GM21526 (cell line): ENCODE results near the gene ITGB7.

Experiments used
- ATAC-seq: cut with Tn5 transposase; IDR thresholded peaks from one replicate; pipeline ENCODE4 v1.9.1; 2021; ENCODE audit warnings: moderate library complexity; ENCODE audit not compliant: unreplicated experiment, low FRiP score

Gene ITGB7

GRCh38 chr12:53199700-53200099 is 7.4 kb downstream of the ITGB7 start:
- ATAC-seq, result no peak

GRCh38 chr12:53198486-53199110 is 8.5 kb downstream of the ITGB7 start:
- ATAC-seq, result no peak

- ATAC-seq, result no peak
Measured at GRCh38 chr12:53197011-53197640, 9.9 kb downstream of the ITGB7 start.

- ATAC-seq, result no peak
Measured at GRCh38 chr12:53196486-53196885, 10.6 kb downstream of the ITGB7 start.

- no peak for ATAC-seq
Measured at GRCh38 chr12:53195516-53196420, 11.3 kb downstream of the ITGB7 start.

GRCh38 chr12:53194973-53195372 is 12.1 kb downstream of the ITGB7 start:
- ATAC-seq, result no peak

- no peak for ATAC-seq
Measured at GRCh38 chr12:53193985-53194716, 12.9 kb downstream of the ITGB7 start.

- no peak for ATAC-seq
Measured at GRCh38 chr12:53193040-53193439, 14.0 kb downstream of the ITGB7 start.

GRCh38 chr12:53192531-53193021 is 14.5 kb downstream of the ITGB7 start:
- ATAC-seq, result no peak

- no peak for ATAC-seq
Measured at GRCh38 chr12:53191885-53192530, 15.0 kb downstream of the ITGB7 start.

GRCh38 chr12:53191096-53191884 is 15.8 kb downstream of the ITGB7 start:
- no peak for ATAC-seq

- ATAC-seq, result no peak
Measured at GRCh38 chr12:53190108-53190729, 16.8 kb downstream of the ITGB7 start.

GRCh38 chr12:53187145-53187899 is 19.7 kb downstream of the ITGB7 start:
- ATAC-seq, result no peak

GRCh38 chr12:53186745-53187144 is 20.3 kb downstream of the ITGB7 start:
- ATAC-seq, result no peak

GRCh38 chr12:53185582-53186153 is 21.4 kb downstream of the ITGB7 start:
- ATAC-seq, result no peak

GRCh38 chr12:53184828-53185227 is 22.2 kb downstream of the ITGB7 start:
- no peak for ATAC-seq

- no peak for ATAC-seq
Measured at GRCh38 chr12:53182903-53183302, 24.1 kb downstream of the ITGB7 start.

GRCh38 chr12:53181935-53182334 is 25.1 kb downstream of the ITGB7 start:
- ATAC-seq, result no peak
